ENCODE results near the gene KRTAP4-11.
"Not testable (repeated sequence)": the region's sequence is repeated elsewhere in the genome, so short reads cannot be mapped to it uniquely, and the experiment has no call there.

Gene KRTAP4-11

GRCh38 chr17:41084100-41084856 is 33.9 kb downstream of the KRTAP4-11 start, which contains the start of gene KRTAP4-7:
KRTAP4-7 (plus strand) TSS chr17:41084150; CDS start chr17:41084207, 57 bp downstream.
- DNase-seq (ENCODE audit: low read depth in 2 of 2): not testable (repeated sequence)

GRCh38 chr17:41083427-41083826 is 34.7 kb downstream of the KRTAP4-11 start:
- not testable (repeated sequence) for DNase-seq (ENCODE audit: low read depth in 2 of 2)

- DNase-seq (ENCODE audit: low read depth in 2 of 2): no peak
Measured at GRCh38 chr17:41082626-41083025, 35.5 kb downstream of the KRTAP4-11 start.

- DNase-seq (ENCODE audit: low read depth in 2 of 2): no peak
Measured at GRCh38 chr17:41076788-41077187, 41.4 kb downstream of the KRTAP4-11 start.

- DNase-seq (ENCODE audit: low read depth in 2 of 2): no peak
Measured at GRCh38 chr17:41073676-41074075, 44.5 kb downstream of the KRTAP4-11 start.

GRCh38 chr17:41071606-41072360 is 46.4 kb downstream of the KRTAP4-11 start:
- no peak for DNase-seq (ENCODE audit: low read depth in 2 of 2)

GRCh38 chr17:41069031-41069430 is 49.1 kb downstream of the KRTAP4-11 start:
- no peak for DNase-seq (ENCODE audit: low read depth in 2 of 2)

GRCh38 chr17:41067281-41067680 is 50.9 kb downstream of the KRTAP4-11 start:
- no peak for DNase-seq (ENCODE audit: low read depth in 2 of 2)
